GM10266 (cell line): ENCODE data around the gene FRMD3.

Experiments used
- DNase-seq: peaks from one replicate; pipeline ENCODE4 v3.0.0; 2012; ENCODE audit errors: extremely low spot score
- CTCF ChIP-seq: IDR thresholded peaks from 2 replicates; pipeline ENCODE4 v1.5.1; 2012; ENCODE audit warnings: mild to moderate bottlenecking, low read depth; ENCODE audit not compliant: control insufficient read depth, insufficient read depth; ENCODE audit errors: missing control alignments

FRMD3 gene

DNA sequence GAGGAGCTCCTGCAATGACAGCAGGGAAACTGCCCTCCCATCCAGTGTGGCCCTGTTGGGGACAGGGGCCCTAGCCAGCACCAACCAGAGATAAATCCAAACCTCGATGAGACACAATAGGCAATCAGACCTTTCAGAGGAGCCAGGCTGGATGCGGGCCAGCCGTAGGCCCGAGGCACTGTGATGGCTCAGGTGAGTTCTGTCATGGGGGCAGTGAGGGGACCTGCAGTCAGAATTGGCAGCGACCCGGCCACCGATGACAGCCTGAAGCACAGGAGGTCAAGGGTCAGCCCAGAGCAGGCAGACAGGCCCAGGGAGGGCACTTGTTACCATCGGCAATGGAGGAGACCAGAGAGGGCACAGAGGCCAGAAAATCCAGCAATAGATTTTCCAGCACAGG lies 90.8 kb downstream of the FRMD3 start:
- TF ChIP-seq CTCF: no peak
- DNase-seq: no peak

DNA sequence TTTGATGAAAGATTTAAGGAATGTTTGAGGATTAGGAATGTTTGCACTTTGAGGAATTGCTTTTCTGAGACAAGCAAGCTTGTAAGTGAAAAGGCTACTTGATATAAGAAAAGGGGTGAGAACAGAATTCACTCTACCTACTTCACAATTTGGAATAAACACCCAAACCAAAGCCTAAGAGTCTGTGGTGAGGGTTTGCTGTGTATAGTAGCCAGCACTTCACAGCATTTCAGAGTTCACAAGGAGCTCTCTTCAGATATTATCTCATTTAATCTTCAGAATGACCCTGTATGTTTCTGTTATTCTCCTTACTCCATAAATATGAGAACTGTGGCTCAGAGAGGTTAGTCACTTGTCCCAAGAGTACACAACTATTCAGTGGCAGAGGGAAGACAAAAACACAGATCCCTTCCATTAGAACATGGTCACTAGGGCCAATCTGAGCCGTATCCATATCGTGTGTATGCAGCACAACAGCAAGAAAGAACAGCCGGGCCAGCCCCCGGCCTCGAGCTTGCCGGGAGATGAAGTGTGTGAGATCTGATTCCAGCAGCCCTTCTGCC lies 92.4 kb downstream of the FRMD3 start:
- no peak for DNase-seq
- no peak for TF ChIP-seq CTCF

DNA sequence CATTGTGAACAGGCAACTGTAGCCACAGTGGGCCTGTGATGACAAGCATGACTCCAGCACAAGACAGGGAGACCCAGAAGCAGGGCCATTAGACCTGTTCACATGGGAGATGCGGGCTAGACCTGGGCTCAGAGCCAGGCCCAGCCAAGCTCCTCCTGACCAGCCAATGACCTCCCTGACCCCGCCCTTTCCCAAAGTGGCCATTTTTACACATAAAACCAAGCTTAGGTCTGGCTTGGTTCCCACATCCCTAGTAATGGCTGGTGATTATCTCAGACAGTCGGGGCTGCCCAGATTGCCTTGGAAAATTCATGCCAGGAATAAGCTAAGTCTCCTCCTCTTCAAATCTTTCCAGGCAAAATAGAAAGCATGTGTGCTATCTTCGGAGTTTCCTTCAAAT lies 94.1 kb downstream of the FRMD3 start:
- DNase-seq: no peak
- TF ChIP-seq CTCF: no peak

DNA sequence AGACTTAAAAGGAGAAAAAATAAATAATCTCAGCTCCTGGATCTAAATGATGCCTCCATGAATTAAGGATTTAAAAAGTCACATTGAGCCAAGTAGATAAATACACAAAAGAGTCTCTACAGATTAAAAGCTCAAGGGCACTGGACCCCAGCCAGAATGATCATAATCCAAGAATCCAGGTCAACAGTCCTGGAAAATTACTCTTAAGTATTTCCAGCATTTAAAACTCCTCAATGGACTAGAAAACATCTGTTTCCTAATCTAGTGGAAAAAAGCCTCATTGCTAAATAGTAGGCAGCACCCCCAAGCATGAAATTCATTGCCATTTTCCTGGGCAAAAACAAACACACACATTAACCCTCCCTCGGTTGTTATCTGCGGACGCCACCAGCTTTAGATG lies 96.8 kb downstream of the FRMD3 start:
- TF ChIP-seq CTCF: no peak
- no peak for DNase-seq

GRCh38 chr9:83440641-83441040 lies 97.6 kb downstream of the FRMD3 start:
- TF ChIP-seq CTCF: no peak
- DNase-seq: no peak

DNA sequence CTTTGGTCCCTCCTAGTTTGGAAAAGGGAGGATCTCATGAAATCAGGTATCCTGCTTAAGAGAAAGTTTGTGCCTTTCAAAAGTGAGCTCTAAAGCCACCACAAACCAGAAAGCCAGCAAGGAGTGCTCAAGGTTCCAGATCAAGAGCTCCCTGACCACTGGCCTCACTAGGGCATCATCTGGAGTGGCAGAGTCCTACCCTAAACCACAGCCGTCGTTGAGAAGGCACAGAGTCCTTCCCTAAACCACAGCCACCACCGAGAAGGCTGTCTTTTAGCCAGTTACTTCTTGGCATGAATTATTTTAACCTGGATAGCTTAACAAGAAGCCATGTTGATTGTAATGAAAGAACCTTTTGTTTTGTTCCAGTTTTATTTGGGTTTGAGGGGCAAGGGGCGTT lies 102.9 kb downstream of the FRMD3 start:
- TF ChIP-seq CTCF: no peak

DNA sequence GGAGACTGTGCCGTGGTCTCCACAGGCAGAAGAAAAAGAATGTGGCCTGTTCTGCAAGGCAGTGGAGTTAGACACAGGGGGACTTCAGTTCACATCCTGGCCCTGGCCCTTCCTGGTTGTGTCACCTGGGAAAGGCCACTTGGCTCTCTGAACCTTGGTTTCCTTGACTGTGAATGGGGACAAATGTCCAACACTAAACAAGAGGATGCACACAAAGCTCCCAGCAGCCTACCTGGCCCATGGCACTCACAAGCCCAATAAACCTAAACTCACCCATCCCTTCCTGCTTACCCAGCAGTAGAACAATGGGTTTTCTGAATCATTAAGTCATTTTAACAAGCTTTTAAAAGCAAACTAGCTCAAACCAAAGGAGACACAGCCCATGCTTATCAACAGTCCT lies 103.9 kb downstream of the FRMD3 start:
- DNase-seq: no peak
- TF ChIP-seq CTCF: no peak

More for the DNA sequence above, 102.9 kb downstream of the FRMD3 start:
- DNase-seq: no peak

- no peak for TF ChIP-seq CTCF
- no peak for DNase-seq
Observed at GRCh38 chr9:83433846-83434245, 104.4 kb downstream of the FRMD3 start.
